GM20000 (cell line): ENCODE measurements around the gene SAE1.

Experiments
- DNase-seq: peaks from one replicate; pipeline ENCODE4 v3.0.0; 2012; ENCODE audit warnings: low spot score
- CTCF ChIP-seq: IDR thresholded peaks from 2 replicates; pipeline ENCODE4 v1.5.1; 2012; ENCODE audit warnings: mild to moderate bottlenecking, control low read depth; ENCODE audit errors: extremely low read depth, missing control alignments

Gene SAE1

GRCh38 chr19:47210180-47210490 is 79.5 kb downstream of the SAE1 start:
- TF ChIP-seq CTCF, result no peak
- no peak for DNase-seq

- peak; percentile 77 for TF ChIP-seq CTCF
These were observed 80.2 kb downstream of the SAE1 start for GRCh38 chr19:47210689-47211316.

GRCh38 chr19:47215581-47215980 is 84.9 kb downstream of the SAE1 start:
- no peak for DNase-seq
- no peak for TF ChIP-seq CTCF

More at GRCh38 chr19:47210689-47211316, 80.2 kb downstream of the SAE1 start:
- DNase-seq, result peak; percentile 75

GRCh38 chr19:47221080-47221841 is 90.6 kb downstream of the SAE1 start:
- no peak for DNase-seq
- TF ChIP-seq CTCF, result no peak

GRCh38 chr19:47221890-47222289 is 91.3 kb downstream of the SAE1 start:
- DNase-seq, result no peak

GRCh38 chr19:47225746-47226425 is 95.3 kb downstream of the SAE1 start:
- DNase-seq, result peak; percentile 98
- no peak for TF ChIP-seq CTCF

More at GRCh38 chr19:47221890-47222289, 91.3 kb downstream of the SAE1 start:
- no peak for TF ChIP-seq CTCF

GRCh38 chr19:47226426-47227351 is 96.1 kb downstream of the SAE1 start:
- no peak for TF ChIP-seq CTCF
- DNase-seq, result peak; percentile 86
